PFSK-1 (cell line): ENCODE measurements around the gene FCAMR.

Experiments used
- FOXP2 ChIP-seq: optimal IDR thresholded peaks from 2 replicates; pipeline ENCODE3; 2011; ENCODE audit warnings: borderline replicate concordance, control low read depth, inconsistent platforms; ENCODE audit not compliant: insufficient read depth; ENCODE audit errors: extremely low read length, extremely low read depth
- POLR2AphosphoS5 ChIP-seq: IDR thresholded peaks from 2 replicates; pipeline ENCODE4 v1.6.1; 2012; ENCODE audit warnings: low read depth, mild to moderate bottlenecking, control low read depth, low read length, moderate library complexity
- REST ChIP-seq, 2 experiments: IDR thresholded peaks; 2 replicates each; pipeline versions ENCODE4 v1.6.1 to v1.8.0; 2011 to 2012; ENCODE audit warnings: low read depth in 2 of 2, low read length in 2 of 2, control low read depth in 1 of 2, inconsistent platforms in 1 of 2, mild to moderate bottlenecking in 1 of 2, moderate library complexity in 1 of 2; ENCODE audit not compliant: insufficient read depth in 1 of 2
- SIN3A ChIP-seq: IDR thresholded peaks from 2 replicates; pipeline ENCODE4 v1.6.1; 2012; ENCODE audit warnings: mild to moderate bottlenecking, low read length, moderate library complexity, borderline replicate concordance; ENCODE audit not compliant: insufficient read depth
- TAF1 ChIP-seq: IDR thresholded peaks from 2 replicates; pipeline ENCODE4 v1.6.1; 2012; ENCODE audit warnings: low read length, control low read depth, borderline replicate concordance; ENCODE audit not compliant: insufficient read depth

Gene FCAMR

GRCh38 chr1:206954459-206955342 is 15.6 kb downstream of the FCAMR start:
- TF ChIP-seq FOXP2 = no peak
- no peak for TF ChIP-seq REST (IDR thresholded peaks at IDR 0.05; ENCODE audit: insufficient read depth in 1 of 2, low read depth in 2 of 2, low read length in 2 of 2)
- no peak for TF ChIP-seq TAF1
- TF ChIP-seq SIN3A = no peak
- TF ChIP-seq POLR2AphosphoS5 = no peak

- TF ChIP-seq FOXP2 = no peak
- TF ChIP-seq POLR2AphosphoS5 = no peak
- TF ChIP-seq TAF1 = no peak
- TF ChIP-seq REST (IDR thresholded peaks at IDR 0.05; ENCODE audit: insufficient read depth in 1 of 2, low read depth in 2 of 2, low read length in 2 of 2) = no peak
- no peak for TF ChIP-seq SIN3A
These were observed 16.6 kb downstream of the FCAMR start for GRCh38 chr1:206953626-206954025.

GRCh38 chr1:206953126-206953525 is 17.1 kb downstream of the FCAMR start:
- TF ChIP-seq FOXP2 = no peak
- TF ChIP-seq TAF1 = no peak
- TF ChIP-seq REST (IDR thresholded peaks at IDR 0.05; ENCODE audit: insufficient read depth in 1 of 2, low read depth in 2 of 2, low read length in 2 of 2) = no peak
- no peak for TF ChIP-seq SIN3A
- no peak for TF ChIP-seq POLR2AphosphoS5

- TF ChIP-seq SIN3A = no peak
These were observed 18.1 kb downstream of the FCAMR start for GRCh38 chr1:206952171-206952570.

- TF ChIP-seq SIN3A (no peak), REST (IDR thresholded peaks at IDR 0.05; ENCODE audit: insufficient read depth in 1 of 2, low read depth in 2 of 2, low read length in 2 of 2) (no peak), POLR2AphosphoS5 (no peak), TAF1 (no peak), FOXP2 (no peak)
These were observed 18.8 kb downstream of the FCAMR start for GRCh38 chr1:206951318-206952100.
